Heart left ventricle (tissue), 16 donors: Measurements from ENCODE around the gene STIP1. TPM values are rescaled to one million over a fixed set of nuclear protein-coding genes. Genes with fewer than 3 reads are reported as not detected.
A peak's percentile ranks its signal among the peaks of the same experiment; 100 is the strongest.

ENCODE experiments used
- ATAC-seq, 4 donors: fragments of 200-7000 bp; cut with Tn5 transposase; one replicate each; pipeline ENCODE4 v1.9.1; 2020 to 2022; ENCODE audit warnings: moderate library complexity in 4 of 4, mild to moderate bottlenecking in 3 of 4, moderate number of reproducible peaks in 1 of 4
- DNase-seq, 5 donors: peaks; one replicate each; pipeline ENCODE4 v3.0.0-alpha.2; 2020
- H3K27ac ChIP-seq, 12 donors: fragments of 200-600 bp; sonication (generic) in 4 of 12; one replicate each; pipeline versions ENCODE4 v1.5.0 to v1.8.0; 2016 to 2022; ENCODE audit warnings: mild to moderate bottlenecking in 2 of 12
- H3K27me3 ChIP-seq, 9 donors: fragments of 200-600 bp; sonication (generic) in 2 of 9; one replicate each; pipeline versions ENCODE4 v1.5.1 to v1.8.0; 2016 to 2022; ENCODE audit warnings: mild to moderate bottlenecking in 3 of 9
- H3K36me3 ChIP-seq, 9 donors: fragments of 200-600 bp; sonication (generic) in 2 of 9; one replicate each; pipeline versions ENCODE4 v1.5.0 to v1.8.0; 2018 to 2022; ENCODE audit warnings: mild to moderate bottlenecking in 2 of 9
- H3K4me1 ChIP-seq, 12 donors: fragments of 200-600 bp; sonication (generic) in 4 of 12; one replicate each; pipeline versions ENCODE4 v1.5.0 to v1.8.0; 2016 to 2022; ENCODE audit warnings: mild to moderate bottlenecking in 3 of 12
- H3K4me3 ChIP-seq, 12 donors: fragments of 200-600 bp; sonication (generic) in 4 of 12; one replicate each; pipeline versions ENCODE4 v1.5.0 to v1.8.0; 2017 to 2022; ENCODE audit warnings: mild to moderate bottlenecking in 9 of 12, moderate library complexity in 4 of 12
- H3K9me3 ChIP-seq, 12 donors: fragments of 200-600 bp; sonication (generic) in 4 of 12; one replicate each; pipeline versions ENCODE4 v1.5.0 to v1.8.0; 2016 to 2022; ENCODE audit warnings: mild to moderate bottlenecking in 1 of 12
- CTCF ChIP-seq, 12 donors: fragments of 200-600 bp; sonication (generic) in 4 of 12; IDR thresholded peaks; one replicate each; pipeline versions ENCODE4 v1.5.0 to v1.8.0; 2018 to 2022; ENCODE audit warnings: antibody characterized with exemption in 12 of 12, mild to moderate bottlenecking in 5 of 12
- POLR2A ChIP-seq, 2 donors: fragments of 450-650 bp; IDR thresholded peaks; one replicate each; pipeline ENCODE4 v1.6.1; 2017; ENCODE audit warnings: antibody characterized with exemption in 2 of 2, mild to moderate bottlenecking in 2 of 2, moderate library complexity in 2 of 2
- WGBS, 4 donors: extraction: QIAGEN DNeasy Blood & Tissue Kit in 2 of 4; methylation state at CpG; one replicate each; pipeline versions ENCODE4 v1.1.5 to v1.1.7; 2013 to 2018; 5-methylcytosine and 5-hydroxymethylcytosine counted together
- intact Hi-C, 10 donors: fragments of 100-400 bp; cut with DNase I; formaldehyde crosslinking; loops; one replicate each; pipeline versions ENCODE4 v1.11.1 to v1.14.2; 2022
- polyA plus RNA-seq, 2 donors: library from polyadenylated mRNA; stranded (reverse); fragments of 200-250 nt; gene quantifications; one replicate each; pipeline ENCODE4 v1.2.3, GENCODE V29; 2013
- total RNA-seq, 9 donors: library from RNA; depleted of rRNA in 2 of 9; stranded (reverse); fragments of >200 nt in 2 of 9; fragmentation: NEBNext Ultra II Directional in 3 of 9; extraction: Animal tissue kit (Norgen Biotek cat#: 25700) in 3 of 9; gene quantifications; one replicate each; pipeline versions ENCODE4 v1.1.0 to v1.2.4, GENCODE V29; 2016 to 2023
- donor health status: ischemic (EF 13 %, LVEDD 7.1; RV severe dilation, severe dysfunction).
- donor health status: healthy with polysubstance abuse.
- donor health status: DM: no; HTN: yes; CAD: no.
- donor health status: DM: no; HTN: no; CAD: no.
- donor health status: ischemic (EF 25% LVEDD 6.9; RV normal size, moderate dysfunction).
- donor health status: ischemic (EF 25% LVEDD 5.7; RV mildly dilated, moderate dysfunction).
- donor health status: healthy.
- donor health status: DM: yes; HTN: yes; CAD: no.
- donor health status: ischemic (EF 35%, LVEDD 5.7; RV mildly dilated, moderate dysfunction).
- donor health status: nonischemic (EF 11% LVEDD 7.7; RV severe dilation, severe dysfunction).
- donor health status: DM: yes; HTN: yes; CAD: no.
- donor health status: PGD.
- donor health status: ischemic (EF 29% LVEDD 5.4; RV normal size, mild dysfunction).
- donor health status: nonischemic (EF 23%, LVEDD 6.1; RV moderate dilation, normal function).

Gene STIP1
- total and polyA plus RNA-seq, 11 donors: 68.8 to 175 (median 88.8) TPM

DNA sequence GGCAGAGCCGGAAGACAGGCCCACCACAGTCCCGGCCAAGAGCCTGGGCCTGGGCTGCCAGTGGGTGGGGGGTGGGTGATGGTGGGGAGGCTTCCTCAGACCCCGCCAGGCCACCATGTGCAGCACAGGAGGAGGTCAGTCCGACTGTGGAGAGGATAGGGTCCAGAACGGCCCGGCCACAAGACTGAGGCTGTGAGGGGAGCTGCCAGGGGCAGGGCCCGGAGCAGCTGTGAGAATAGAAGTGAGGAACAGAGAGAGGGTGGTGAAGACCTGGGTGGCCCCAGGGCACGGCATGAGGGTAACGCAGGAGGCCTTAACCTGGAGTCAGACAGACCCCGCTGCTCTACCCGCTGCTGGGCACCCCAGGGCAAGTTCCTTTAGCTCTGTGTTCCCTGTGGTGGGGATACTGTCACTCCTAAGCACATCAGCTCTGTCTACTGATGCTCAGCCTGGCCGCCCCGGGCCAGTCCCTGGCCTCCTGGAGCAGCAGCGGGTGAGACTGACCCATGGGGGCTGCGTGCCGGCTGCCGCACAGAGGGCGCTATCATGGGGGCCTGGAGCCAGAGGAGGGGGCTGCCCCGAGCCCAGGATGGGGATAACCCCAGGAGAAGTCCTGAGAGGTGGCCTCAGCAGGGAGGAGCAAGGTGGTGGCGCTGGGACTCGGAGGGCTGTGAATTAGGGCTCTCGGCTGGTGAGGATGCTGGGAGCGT lies 22.3 kb downstream of the STIP1 start:
- peaks cover 0 to 65% (median 17%) of the 10 kb centered on the region in 9 donors for H3K36me3 ChIP-seq
- H3K9me3 ChIP-seq: no peaks in the 10 kb centered on the region
- peak in 1 of 4 donors; percentile 3 for ATAC-seq
- H3K27ac ChIP-seq: peak overlapping the region; percentile 33 to 98 (median 86)
- no peaks in the 10 kb centered on the region for H3K27me3 ChIP-seq
- WGBS, 4 donors: 70 to 79% (median 78%) methylated on average over 14 to 23 of the region's 23 CpGs
- intact Hi-C loops: no loop called here
- TF ChIP-seq CTCF (IDR thresholded peaks at IDR 0.05) (no peak), POLR2A (IDR thresholded peaks at IDR 0.05) (no peak)
- peak overlapping the region in 11 of 12 donors; percentile 14 to 75 (median 52) for H3K4me3 ChIP-seq
- peak in 2 of 5 donors; percentile 23 to 71 for DNase-seq
- H3K4me1 ChIP-seq: peaks cover 0 to 47% (median 27%) of the 10 kb centered on the region in 12 donors

DNA sequence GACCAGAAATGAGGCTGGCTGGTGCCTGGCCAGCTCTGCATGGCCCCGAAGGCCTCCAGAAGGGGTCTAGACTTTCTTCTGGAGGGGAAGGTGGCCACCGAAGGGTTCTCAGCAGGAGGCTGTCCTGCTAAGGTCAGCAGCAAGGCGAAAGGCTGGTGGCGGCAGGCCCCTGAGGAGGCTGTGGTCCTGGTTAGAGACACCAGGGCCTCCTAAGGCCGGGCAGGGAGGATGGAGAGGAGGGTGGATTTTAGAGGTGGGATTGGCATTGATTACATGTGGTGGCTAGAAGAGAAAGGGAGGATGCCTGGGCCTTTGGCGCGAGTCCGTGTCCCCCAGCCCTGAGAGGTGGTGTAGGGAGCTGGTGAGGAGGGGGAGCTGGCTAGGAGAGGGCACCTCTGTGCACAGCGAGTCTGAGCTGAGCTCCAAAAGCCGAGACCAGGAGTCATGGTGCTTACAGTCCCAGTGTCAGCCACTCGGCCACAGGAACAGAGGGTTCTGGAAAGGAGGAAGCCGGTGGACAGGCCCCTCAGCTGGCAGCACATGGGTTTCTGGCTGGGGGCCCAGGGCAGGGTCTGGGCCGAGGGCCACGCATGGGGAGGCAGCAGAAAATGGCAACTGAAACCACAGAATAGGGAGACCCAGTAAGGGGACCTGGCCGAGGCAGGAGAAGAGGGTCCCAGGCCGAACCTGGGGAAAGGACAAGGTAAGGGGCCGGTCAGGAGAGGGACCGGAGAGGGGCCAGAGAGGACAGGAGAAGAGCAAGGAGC lies 23.0 kb downstream of the STIP1 start:
- H3K27me3 ChIP-seq: no peaks in the 10 kb centered on the region
- peaks cover 0 to 44% (median 26%) of the 10 kb centered on the region in 12 donors for H3K4me1 ChIP-seq
- DNase-seq (peak in 2 of 5 donors; percentile 24 to 59), ATAC-seq (no peak)
- no peak for TF ChIP-seq CTCF (IDR thresholded peaks at IDR 0.05)
- no peak for TF ChIP-seq POLR2A (IDR thresholded peaks at IDR 0.05)
- peak overlapping the region in 1 of 12 donors; percentile 75 for H3K4me3 ChIP-seq
- no peaks in the 10 kb centered on the region for H3K9me3 ChIP-seq
- intact Hi-C loops: no loop called here
- H3K36me3 ChIP-seq: peaks cover 0 to 63% (median 10%) of the 10 kb centered on the region in 9 donors
- H3K27ac ChIP-seq: peak overlapping the region in 7 of 12 donors; percentile 9 to 98 (median 88)
- WGBS, 4 donors: 84 to 87% (median 85%) methylated on average over 15 to 18 of the region's 18 CpGs

DNA sequence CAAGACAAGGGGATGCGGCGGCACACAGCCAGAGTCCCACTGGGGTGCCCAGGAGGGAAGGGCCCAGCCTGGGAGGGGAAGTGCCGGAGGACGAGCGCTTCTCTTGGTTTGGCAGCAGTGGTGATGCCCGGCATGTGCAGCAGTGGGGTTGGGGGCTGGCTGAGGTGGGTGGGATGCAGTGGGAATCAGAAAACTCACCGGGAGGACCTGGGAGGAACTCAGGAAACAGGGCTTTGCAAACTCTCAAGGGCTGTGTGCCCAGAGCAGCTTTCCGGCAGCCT lies 23.5 kb downstream of the STIP1 start:
- no peak for TF ChIP-seq CTCF (IDR thresholded peaks at IDR 0.05)
- no peak for TF ChIP-seq POLR2A (IDR thresholded peaks at IDR 0.05)
- H3K4me3 ChIP-seq: no peak overlapping the region
- H3K36me3 ChIP-seq: peaks cover 0 to 63% (median 6%) of the 10 kb centered on the region in 9 donors
- no peaks in the 10 kb centered on the region for H3K27me3 ChIP-seq
- ATAC-seq (no peak), DNase-seq (peak in 1 of 5 donors; percentile 31)
- H3K9me3 ChIP-seq: no peaks in the 10 kb centered on the region
- H3K27ac ChIP-seq: no peak overlapping the region
- 85 to 93% (median 87%) methylated on average over 8 of the region's 8 CpGs for WGBS, 4 donors
- intact Hi-C loops: no loop called here
- peaks cover 0 to 39% (median 22%) of the 10 kb centered on the region in 12 donors for H3K4me1 ChIP-seq

- peak in 2 of 5 donors; percentile 21 to 56 for DNase-seq
- no peaks in the 10 kb centered on the region for H3K9me3 ChIP-seq
- H3K4me3 ChIP-seq: no peak overlapping the region
- WGBS, 4 donors: 95 to 96% (median 95%) methylated on average over 21 to 24 of the region's 24 CpGs
- no peak overlapping the region for H3K27ac ChIP-seq
- H3K4me1 ChIP-seq: peaks cover 0 to 32% (median 16%) of the 10 kb centered on the region in 12 donors
- TF ChIP-seq POLR2A (IDR thresholded peaks at IDR 0.05): no peak
- no peak for TF ChIP-seq CTCF (IDR thresholded peaks at IDR 0.05)
- intact Hi-C loops: no loop called here
- H3K36me3 ChIP-seq: peaks cover 0 to 65% (median 0%) of the 10 kb centered on the region in 9 donors
- H3K27me3 ChIP-seq: no peaks in the 10 kb centered on the region
- ATAC-seq: no peak
Observed at GRCh38 chr11:64210301-64211020, 24.5 kb downstream of the STIP1 start.
